K562 (cell line): ENCODE data around the gene ZFAND2B. TPM values are rescaled to one million over a fixed set of nuclear protein-coding genes. Genes with fewer than 3 reads are reported as not detected.

Experiments used
- ARHGAP35 ChIP-seq: fragments of 450-650 bp; IDR thresholded peaks from 2 replicates; pipeline ENCODE4 v1.6.1; 2018; ENCODE audit not compliant: partially characterized antibody
- GTF2E2 ChIP-seq: fragments of 200-800 bp; sonication (Bioruptor generic); IDR thresholded peaks from 2 replicates; pipeline ENCODE4 v1.6.1; 2016; ENCODE audit warnings: missing genetic modification characterization, missing compliant biosample characterization
- HDAC1 ChIP-seq, 2 experiments: fragments of 450-650 bp; IDR thresholded peaks; 2 replicates each; pipeline ENCODE4 v1.6.1; 2016 to 2017; ENCODE audit warnings: inconsistent platforms in 1 of 2, mild to moderate bottlenecking in 1 of 2, moderate library complexity in 1 of 2
- MYNN ChIP-seq, 2 experiments: sonication (generic); formaldehyde crosslinking in 1 of 2; IDR thresholded peaks; 2 replicates each; pipeline versions ENCODE4 v1.5.0 to v1.6.1; 2016 to 2020; ENCODE audit warnings: antibody characterized with exemption in 1 of 2, missing genetic modification reagents in 1 of 2
- SNIP1 ChIP-seq: fragments of 450-650 bp; IDR thresholded peaks from 2 replicates; pipeline ENCODE4 v1.7.1; 2017; ENCODE audit warnings: low read depth, mild to moderate bottlenecking
- TCFL5 ChIP-seq: fragments of 250-450 bp; sonication (Bioruptor Pico); conservative IDR thresholded peaks from 2 replicates; pipeline ENCODE4 v1.6.1; 2021; ENCODE audit warnings: mild to moderate bottlenecking, moderate library complexity, matching md5 sums
- ZNF217 ChIP-seq: sonication (generic); formaldehyde crosslinking; IDR thresholded peaks from 2 replicates; pipeline ENCODE4 v1.8.0; 2022; ENCODE audit warnings: mild to moderate bottlenecking, missing genetic modification reagents
- polyA plus RNA-seq, 8 experiments: library from polyadenylated mRNA; depleted of rRNA in 4 of 8; stranded (reverse) in 5 of 8; unstranded in 3 of 8; fragments of >200 nt; fragmentation: Nextera tagmentation in 2 of 8; fragmentation: Illumina TruSeq in 1 of 8; extraction: Ambion mirVana in 2 of 8; extraction: Trizol in 1 of 8; gene quantifications; 2 replicates each; pipeline versions ENCODE4 v1.2.1 to v1.2.3, GENCODE V29; 2011 to 2014; ENCODE audit warnings: inconsistent platforms in 1 of 8, missing spikeins in 1 of 8
- total RNA-seq, 7 experiments: library from RNA; depleted of rRNA in 6 of 7; stranded (reverse); fragments of >200 nt in 6 of 7; fragmentation: Illumina TruSeq in 2 of 7; extraction: Trizol in 2 of 7; gene quantifications; 2 replicates each; pipeline versions ENCODE4 v1.2.1 to v1.2.3, GENCODE V29; 2011 to 2021; ENCODE audit warnings: low replicate concordance in 1 of 7
- TF ChIP-seq, protein P1 (sequence below), 2 experiments: fragments of 450-650 bp in 1 of 2; IDR thresholded peaks; 2 replicates each; pipeline ENCODE4 v1.6.1; 2011 to 2017; ENCODE audit warnings: low read depth in 2 of 2, antibody characterized with exemption in 1 of 2, borderline replicate concordance in 1 of 2, low read length in 1 of 2, mild to moderate bottlenecking in 1 of 2, mixed read lengths in 1 of 2; ENCODE audit not compliant: control insufficient read depth in 1 of 2
- TF ChIP-seq, protein P2 (sequence below): fragments of 200-400 bp; formaldehyde crosslinking; IDR thresholded peaks from 2 replicates; pipeline ENCODE4 v1.6.1; 2017; ENCODE audit warnings: mild to moderate bottlenecking, low read depth, low read length, moderate library complexity

The ZFAND2B gene
- total and polyA plus RNA-seq, 9 of the 15 experiments (the other 6 are each of a cell fraction or from before 2014, with no cell fraction given), result 9.9 to 33.3 (median 26.1) TPM

DNA sequence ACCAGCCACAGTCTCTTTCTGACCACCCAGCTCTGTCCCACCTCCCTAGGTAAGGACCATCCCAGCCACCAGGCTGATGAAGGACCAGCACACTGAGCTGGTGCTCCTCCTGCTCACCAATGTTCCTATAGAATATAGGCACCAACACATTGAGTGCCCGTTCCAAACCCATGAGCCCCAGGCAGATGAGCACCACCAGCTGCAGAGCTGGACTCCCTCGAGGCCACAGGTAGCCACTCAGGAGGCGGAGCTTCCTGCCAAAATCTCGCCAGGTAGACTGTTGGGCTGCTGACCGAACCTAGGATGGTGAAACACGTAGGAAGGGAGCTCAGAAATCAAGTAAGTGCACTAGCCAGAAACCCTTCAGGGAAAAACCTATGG is 9.9 kb downstream of the ZFAND2B start (continued):
- TF ChIP-seq MYNN (IDR thresholded peaks at IDR 0.05) (no peak), MYNN (CRISPR knock-in tag; IDR thresholded peaks at IDR 0.05) (no peak), HDAC1 (IDR thresholded peaks at IDR 0.05) (no peak), SNIP1 (no peak), GTF2E2 (tag) (no peak), ARHGAP35 (no peak), TCFL5 (no peak), ZNF217 (no peak)
- TF ChIP-seq, protein P1, sequence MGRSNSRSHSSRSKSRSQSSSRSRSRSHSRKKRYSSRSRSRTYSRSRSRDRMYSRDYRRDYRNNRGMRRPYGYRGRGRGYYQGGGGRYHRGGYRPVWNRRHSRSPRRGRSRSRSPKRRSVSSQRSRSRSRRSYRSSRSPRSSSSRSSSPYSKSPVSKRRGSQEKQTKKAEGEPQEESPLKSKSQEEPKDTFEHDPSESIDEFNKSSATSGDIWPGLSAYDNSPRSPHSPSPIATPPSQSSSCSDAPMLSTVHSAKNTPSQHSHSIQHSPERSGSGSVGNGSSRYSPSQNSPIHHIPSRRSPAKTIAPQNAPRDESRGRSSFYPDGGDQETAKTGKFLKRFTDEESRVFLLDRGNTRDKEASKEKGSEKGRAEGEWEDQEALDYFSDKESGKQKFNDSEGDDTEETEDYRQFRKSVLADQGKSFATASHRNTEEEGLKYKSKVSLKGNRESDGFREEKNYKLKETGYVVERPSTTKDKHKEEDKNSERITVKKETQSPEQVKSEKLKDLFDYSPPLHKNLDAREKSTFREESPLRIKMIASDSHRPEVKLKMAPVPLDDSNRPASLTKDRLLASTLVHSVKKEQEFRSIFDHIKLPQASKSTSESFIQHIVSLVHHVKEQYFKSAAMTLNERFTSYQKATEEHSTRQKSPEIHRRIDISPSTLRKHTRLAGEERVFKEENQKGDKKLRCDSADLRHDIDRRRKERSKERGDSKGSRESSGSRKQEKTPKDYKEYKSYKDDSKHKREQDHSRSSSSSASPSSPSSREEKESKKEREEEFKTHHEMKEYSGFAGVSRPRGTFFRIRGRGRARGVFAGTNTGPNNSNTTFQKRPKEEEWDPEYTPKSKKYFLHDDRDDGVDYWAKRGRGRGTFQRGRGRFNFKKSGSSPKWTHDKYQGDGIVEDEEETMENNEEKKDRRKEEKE (IDR thresholded peaks at IDR 0.05; ENCODE audit: borderline replicate concordance in 1 of 2, control insufficient read depth in 1 of 2, low read depth in 2 of 2, low read length in 1 of 2), result no peak
- TF ChIP-seq, protein P2, sequence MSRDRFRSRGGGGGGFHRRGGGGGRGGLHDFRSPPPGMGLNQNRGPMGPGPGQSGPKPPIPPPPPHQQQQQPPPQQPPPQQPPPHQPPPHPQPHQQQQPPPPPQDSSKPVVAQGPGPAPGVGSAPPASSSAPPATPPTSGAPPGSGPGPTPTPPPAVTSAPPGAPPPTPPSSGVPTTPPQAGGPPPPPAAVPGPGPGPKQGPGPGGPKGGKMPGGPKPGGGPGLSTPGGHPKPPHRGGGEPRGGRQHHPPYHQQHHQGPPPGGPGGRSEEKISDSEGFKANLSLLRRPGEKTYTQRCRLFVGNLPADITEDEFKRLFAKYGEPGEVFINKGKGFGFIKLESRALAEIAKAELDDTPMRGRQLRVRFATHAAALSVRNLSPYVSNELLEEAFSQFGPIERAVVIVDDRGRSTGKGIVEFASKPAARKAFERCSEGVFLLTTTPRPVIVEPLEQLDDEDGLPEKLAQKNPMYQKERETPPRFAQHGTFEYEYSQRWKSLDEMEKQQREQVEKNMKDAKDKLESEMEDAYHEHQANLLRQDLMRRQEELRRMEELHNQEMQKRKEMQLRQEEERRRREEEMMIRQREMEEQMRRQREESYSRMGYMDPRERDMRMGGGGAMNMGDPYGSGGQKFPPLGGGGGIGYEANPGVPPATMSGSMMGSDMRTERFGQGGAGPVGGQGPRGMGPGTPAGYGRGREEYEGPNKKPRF, result no peak
- TF ChIP-seq, all 486 proteins: peak for 0
